ENCODE data around the gene CDAN1.

DNA sequence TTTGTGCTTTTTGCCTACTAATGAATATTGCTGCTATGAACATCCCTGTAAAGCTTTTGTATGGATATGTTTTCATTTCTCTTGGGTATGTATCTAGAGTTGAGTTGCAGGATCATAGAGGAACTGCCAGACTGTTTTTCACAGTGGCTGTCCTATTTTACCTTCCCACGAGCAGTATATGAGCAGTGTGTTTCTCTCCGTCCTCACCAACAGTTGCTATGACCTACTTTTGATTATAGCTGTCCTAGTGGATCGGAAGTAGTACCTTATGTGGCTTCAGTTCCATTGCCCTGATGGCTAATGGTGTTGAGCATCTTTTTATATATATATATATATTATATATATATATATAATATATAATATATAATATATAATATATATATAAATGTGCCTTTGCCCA is 25.2 kb downstream of the CDAN1 start:
- TF ChIP-seq, protein P1, sequence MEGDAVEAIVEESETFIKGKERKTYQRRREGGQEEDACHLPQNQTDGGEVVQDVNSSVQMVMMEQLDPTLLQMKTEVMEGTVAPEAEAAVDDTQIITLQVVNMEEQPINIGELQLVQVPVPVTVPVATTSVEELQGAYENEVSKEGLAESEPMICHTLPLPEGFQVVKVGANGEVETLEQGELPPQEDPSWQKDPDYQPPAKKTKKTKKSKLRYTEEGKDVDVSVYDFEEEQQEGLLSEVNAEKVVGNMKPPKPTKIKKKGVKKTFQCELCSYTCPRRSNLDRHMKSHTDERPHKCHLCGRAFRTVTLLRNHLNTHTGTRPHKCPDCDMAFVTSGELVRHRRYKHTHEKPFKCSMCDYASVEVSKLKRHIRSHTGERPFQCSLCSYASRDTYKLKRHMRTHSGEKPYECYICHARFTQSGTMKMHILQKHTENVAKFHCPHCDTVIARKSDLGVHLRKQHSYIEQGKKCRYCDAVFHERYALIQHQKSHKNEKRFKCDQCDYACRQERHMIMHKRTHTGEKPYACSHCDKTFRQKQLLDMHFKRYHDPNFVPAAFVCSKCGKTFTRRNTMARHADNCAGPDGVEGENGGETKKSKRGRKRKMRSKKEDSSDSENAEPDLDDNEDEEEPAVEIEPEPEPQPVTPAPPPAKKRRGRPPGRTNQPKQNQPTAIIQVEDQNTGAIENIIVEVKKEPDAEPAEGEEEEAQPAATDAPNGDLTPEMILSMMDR (conservative IDR thresholded peaks at IDR 0.05): no peak
- TF ChIP-seq ZFX (IDR thresholded peaks at IDR 0.05): no peak
